HL-60 (cell line): ENCODE results near the gene QSOX2.

Experiments used
- DNase-seq, 2 experiments: peaks; one replicate each; pipeline ENCODE4 v3.0.0-alpha.2; 2010 to 2020; ENCODE audit warnings: low read depth in 1 of 2, low spot score in 1 of 2
- H3K27ac ChIP-seq: fragments of 250-450 bp; sonication (Bioruptor Pico); replicated peaks from 2 replicates; pipeline ENCODE4 v1.5.1; 2020; ENCODE audit warnings: mild to moderate bottlenecking, moderate library complexity
- H3K27me3 ChIP-seq: fragments of 250-450 bp; sonication (Bioruptor Pico); 2 replicates; pipeline ENCODE4 v1.5.1; 2021; ENCODE audit warnings: mild to moderate bottlenecking, moderate library complexity; ENCODE audit not compliant: insufficient read depth, poor library complexity, severe bottlenecking
- H3K4me3 ChIP-seq: replicated peaks from 2 replicates; pipeline ENCODE4 v1.5.1; 2011; ENCODE audit warnings: mild to moderate bottlenecking, control low read depth, low read length; ENCODE audit not compliant: insufficient read depth
- CTCF ChIP-seq: IDR thresholded peaks from one replicate; pipeline ENCODE4 v1.5.1; 2011; ENCODE audit warnings: low read length, control low read depth, inconsistent platforms; ENCODE audit not compliant: insufficient read depth
- GABPA ChIP-seq: IDR thresholded peaks from 2 replicates; pipeline ENCODE4 v1.6.1; 2012; ENCODE audit warnings: low read depth
- POLR2AphosphoS5 ChIP-seq: IDR thresholded peaks from 2 replicates; pipeline ENCODE4 v1.6.1; 2012; ENCODE audit warnings: low read depth
- SPI1 ChIP-seq: IDR thresholded peaks from 2 replicates; pipeline ENCODE4 v1.6.1; 2012; ENCODE audit warnings: low read depth, mild to moderate bottlenecking, borderline replicate concordance
- TF ChIP-seq, protein P1 (sequence below): IDR thresholded peaks from 2 replicates; pipeline ENCODE4 v1.6.1; 2012; ENCODE audit warnings: low read depth; ENCODE audit not compliant: insufficient replicate concordance

The QSOX2 gene

GRCh38 chr9:136220017-136220729 lies 25.4 kb downstream of the QSOX2 start:
- Histone ChIP-seq H3K27me3 (no peaks in the 10 kb centered on the region), H3K27ac (no peak overlapping the region), H3K4me3 (no peak overlapping the region)
- TF ChIP-seq GABPA (no peak), POLR2AphosphoS5 (no peak), SPI1 (no peak), CTCF (no peak)
- TF ChIP-seq, protein P1, sequence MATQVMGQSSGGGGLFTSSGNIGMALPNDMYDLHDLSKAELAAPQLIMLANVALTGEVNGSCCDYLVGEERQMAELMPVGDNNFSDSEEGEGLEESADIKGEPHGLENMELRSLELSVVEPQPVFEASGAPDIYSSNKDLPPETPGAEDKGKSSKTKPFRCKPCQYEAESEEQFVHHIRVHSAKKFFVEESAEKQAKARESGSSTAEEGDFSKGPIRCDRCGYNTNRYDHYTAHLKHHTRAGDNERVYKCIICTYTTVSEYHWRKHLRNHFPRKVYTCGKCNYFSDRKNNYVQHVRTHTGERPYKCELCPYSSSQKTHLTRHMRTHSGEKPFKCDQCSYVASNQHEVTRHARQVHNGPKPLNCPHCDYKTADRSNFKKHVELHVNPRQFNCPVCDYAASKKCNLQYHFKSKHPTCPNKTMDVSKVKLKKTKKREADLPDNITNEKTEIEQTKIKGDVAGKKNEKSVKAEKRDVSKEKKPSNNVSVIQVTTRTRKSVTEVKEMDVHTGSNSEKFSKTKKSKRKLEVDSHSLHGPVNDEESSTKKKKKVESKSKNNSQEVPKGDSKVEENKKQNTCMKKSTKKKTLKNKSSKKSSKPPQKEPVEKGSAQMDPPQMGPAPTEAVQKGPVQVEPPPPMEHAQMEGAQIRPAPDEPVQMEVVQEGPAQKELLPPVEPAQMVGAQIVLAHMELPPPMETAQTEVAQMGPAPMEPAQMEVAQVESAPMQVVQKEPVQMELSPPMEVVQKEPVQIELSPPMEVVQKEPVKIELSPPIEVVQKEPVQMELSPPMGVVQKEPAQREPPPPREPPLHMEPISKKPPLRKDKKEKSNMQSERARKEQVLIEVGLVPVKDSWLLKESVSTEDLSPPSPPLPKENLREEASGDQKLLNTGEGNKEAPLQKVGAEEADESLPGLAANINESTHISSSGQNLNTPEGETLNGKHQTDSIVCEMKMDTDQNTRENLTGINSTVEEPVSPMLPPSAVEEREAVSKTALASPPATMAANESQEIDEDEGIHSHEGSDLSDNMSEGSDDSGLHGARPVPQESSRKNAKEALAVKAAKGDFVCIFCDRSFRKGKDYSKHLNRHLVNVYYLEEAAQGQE: no peak
- DNase-seq: peak in 1 of 2 experiments; percentile 58

GRCh38 chr9:136219276-136219675 lies 26.3 kb downstream of the QSOX2 start:
- no peak overlapping the region for H3K4me3 ChIP-seq
- H3K27me3 ChIP-seq: no peaks in the 10 kb centered on the region
- TF ChIP-seq CTCF: no peak
- TF ChIP-seq POLR2AphosphoS5: no peak
- TF ChIP-seq GABPA: no peak
- no peak for DNase-seq
- no peak overlapping the region for H3K27ac ChIP-seq

DNA sequence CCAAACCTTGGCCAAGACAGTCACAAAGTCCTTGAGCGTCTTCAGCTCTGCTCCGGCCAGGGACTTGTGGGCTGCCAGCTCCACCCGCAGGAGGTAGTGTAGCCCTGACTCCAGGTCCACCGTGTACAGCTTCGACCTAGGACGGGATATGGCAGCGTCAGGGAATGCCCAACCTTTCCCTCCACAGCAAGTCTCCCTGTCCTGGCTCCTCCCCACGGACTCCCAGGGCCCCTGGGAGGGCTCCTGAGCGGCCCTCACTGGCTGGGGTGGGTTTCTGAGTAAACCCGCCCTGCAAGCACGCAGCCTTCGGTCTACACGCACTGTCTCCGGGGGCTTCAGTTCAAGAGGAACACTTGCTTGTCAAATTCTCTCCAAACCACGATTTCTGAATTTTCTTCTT lies 26.9 kb downstream of the QSOX2 start:
- Histone ChIP-seq H3K27ac (no peak overlapping the region), H3K4me3 (no peak overlapping the region), H3K27me3 (no peaks in the 10 kb centered on the region)
- DNase-seq: no peak
- no peak for TF ChIP-seq SPI1
- TF ChIP-seq, protein P1: no peak
- TF ChIP-seq POLR2AphosphoS5: no peak
- no peak for TF ChIP-seq GABPA
- TF ChIP-seq CTCF: no peak

DNA sequence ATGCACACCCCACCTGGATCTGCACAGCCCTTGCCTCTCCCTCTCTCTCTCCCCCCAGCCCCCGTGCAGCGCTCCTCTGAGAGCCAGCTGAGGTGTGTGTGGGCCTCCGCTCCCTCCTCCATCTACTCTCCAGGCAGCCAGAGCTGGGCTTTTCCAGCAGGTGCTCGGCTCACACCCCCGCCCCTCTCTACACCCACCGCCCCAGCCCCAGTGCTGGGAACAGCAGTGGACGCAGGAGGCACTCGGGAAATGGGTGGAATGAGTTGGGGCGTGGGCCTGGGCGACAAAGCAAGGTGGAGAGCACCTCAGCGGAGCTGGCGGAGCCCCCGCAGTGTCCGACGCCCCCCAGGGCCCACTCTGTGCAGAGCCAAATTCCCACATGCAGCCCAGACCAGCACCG lies 27.3 kb downstream of the QSOX2 start:
- Histone ChIP-seq H3K27me3 (no peaks in the 10 kb centered on the region), H3K27ac (no peak overlapping the region), H3K4me3 (no peak overlapping the region)
- DNase-seq: no peak
- no peak for TF ChIP-seq GABPA
